Stimulated activated CD4-positive, alpha-beta T cell treated with anti-CD3 and anti-CD28 coated beads, TNF-alpha, amount 100 ng/mL, for 4 hours (primary cell): ENCODE results near the gene ARAP1.

ENCODE experiments used
- DNase-seq, 3 experiments: peaks; one replicate each; pipeline ENCODE4 v3.0.0-alpha.2; 2020; ENCODE audit warnings: low read depth in 3 of 3

The ARAP1 gene

DNA sequence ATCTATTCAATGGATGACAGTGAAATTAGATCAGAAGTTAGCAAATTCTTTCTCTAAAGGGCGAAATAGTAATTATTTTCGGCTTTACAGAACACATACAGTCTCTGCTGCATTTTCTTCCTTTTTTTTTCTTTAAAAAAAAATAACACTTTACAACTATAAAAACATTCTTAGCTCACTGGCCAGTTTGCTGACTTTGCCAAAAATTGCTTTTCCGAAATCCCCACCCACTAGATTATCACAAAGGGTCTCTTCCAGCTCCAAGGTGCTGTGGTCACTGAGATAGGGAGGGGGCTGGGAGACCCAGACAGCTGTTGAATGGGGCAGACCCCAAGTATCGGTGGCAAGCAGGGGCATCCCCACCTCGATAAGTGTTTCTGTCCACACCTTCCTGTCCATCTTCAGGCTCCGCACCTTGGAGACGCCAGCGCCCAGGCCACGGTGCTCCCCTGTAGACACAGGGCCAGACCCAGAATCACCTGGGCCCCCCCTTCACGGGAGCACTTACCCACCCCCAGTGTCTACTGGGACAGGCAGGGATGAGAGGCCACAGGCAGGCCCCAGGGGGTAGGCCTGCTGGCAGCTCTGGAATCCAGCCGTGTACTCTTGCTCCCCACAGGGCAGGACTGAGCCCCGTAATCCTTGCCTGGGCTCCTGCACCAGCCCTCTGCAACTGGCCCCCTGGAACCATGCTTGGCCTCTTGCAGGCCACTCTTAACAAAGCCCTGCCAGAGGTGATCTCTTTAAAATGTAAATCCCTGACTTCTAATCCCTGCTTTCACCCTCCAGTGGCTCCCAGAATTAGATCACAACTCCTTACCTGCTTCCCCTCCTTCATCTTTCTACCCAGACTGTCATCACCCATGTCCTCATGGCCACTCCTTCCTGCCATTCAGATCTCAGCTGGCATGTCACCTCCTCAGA, 46.5 kb downstream of the ARAP1 start:
- no peak for DNase-seq

DNA sequence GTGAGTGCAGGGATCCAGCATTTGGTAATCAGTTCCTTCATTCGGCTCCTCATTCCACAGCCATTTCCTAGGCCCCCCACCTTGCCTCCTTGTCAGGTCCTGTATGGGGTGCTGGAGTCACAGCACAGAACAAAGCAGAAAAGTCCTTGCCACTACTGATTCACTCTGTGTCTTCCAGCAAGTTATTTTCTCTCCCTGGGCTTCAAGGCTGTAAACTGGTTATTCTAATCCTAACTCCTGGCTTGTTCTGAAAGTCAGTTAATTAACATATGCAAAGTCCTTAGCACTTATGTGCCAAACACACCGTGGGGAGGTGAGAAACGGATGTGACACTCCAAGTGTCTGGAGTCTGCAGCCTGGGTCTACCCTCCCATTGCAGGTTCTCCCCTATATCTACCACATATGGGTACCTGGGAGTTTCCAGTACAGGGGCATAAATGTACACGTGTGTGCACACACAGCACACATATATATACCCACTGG, 47.4 kb downstream of the ARAP1 start:
- no peak for DNase-seq

DNA sequence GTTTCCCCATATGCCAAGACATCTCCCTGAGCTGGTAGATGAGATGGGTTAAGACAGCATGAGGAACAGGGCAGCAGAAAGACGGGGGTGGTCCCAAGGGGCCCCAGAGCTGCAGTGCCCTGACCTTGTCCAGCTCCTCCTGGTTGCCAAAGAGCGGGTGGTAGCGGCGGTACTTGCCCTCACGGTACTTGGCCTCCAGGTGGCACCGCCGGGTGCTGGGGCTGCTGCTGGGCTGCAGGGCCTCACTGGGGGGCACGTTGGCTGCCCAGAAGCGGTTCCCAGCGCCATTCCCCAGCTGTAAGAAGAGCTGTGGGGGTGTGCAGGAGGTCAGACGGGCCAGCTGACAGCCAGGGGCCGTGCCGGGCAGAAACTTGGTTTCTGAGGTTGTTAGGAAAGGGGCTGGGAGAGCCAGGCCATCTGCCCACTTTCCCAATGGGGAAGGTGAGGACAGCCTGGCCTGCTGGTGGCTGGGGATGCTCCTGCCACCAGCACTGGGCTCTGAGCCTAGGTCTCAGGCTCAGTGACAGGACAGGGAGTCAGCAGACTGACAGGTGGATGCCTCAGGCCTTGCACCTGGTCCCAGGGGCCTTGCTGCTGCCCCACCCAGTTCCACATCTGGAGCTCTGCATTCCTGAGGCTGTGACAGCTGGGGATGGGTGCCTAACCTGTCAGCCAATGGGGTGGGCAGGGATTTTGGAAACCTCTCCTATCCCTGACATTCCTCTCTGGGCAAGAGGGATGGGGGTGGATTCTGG, 48.0 kb downstream of the ARAP1 start:
- DNase-seq, result no peak

- DNase-seq, result no peak
Observed at GRCh38 chr11:72703267-72704008, 48.8 kb downstream of the ARAP1 start.

DNA sequence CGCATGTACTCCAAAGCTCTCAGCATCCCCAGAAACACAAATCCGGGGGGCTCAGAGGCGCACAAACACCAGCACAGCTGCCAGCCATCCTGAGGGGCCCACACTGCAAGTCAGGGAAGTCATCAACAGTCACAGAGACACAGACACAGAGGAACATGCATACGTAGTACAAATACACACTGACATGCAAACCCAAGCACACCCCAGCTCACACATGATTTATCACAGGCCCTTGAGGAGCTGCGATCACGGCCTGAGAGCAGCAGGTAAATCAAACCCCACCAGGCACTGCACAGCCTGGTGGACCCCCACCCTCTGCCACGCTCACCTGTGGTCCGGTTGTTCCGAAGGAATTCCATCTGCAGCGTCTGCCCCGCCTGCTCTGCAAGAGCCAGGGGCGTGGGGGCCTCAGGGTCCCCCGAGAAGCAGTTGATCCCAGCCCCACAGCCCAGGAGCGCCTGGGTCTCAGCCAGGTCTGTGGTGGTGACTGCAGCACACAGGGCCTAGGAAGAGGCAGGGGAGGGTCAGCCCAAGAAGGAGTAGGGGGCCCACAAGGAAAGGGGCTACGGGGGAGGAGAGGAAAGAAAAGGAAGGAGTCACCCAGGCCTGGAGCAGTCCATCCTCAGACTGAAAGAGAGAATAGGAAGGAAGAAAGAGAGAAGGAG, 49.5 kb downstream of the ARAP1 start:
- no peak for DNase-seq

GRCh38 chr11:72702096-72702495, 50.1 kb downstream of the ARAP1 start:
- no peak for DNase-seq

- DNase-seq, result no peak
Observed at GRCh38 chr11:72701466-72701865, 50.7 kb downstream of the ARAP1 start.

DNA sequence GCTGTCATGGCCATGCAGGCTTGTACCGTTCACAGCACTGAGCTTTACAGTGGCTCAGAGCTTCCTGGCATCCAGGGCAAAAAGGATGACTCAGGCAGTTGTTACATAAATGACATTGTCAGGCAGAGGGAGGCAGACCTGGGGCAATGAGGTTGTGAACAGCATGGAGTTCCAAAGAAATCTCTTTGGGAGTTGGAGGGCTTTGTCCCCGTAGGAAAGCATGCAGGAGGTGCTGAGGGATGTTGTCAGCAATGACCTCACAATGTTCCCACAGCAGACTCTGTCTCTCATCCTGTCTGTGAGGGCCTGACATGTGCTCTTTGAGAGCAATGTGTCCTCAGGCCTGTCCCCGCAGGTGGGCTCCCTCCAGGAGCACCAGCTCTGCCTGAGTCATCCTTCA, 52.1 kb downstream of the ARAP1 start:
- DNase-seq, result no peak

GRCh38 chr11:72697814-72698213, 54.4 kb downstream of the ARAP1 start:
- no peak for DNase-seq

GRCh38 chr11:72696866-72697700, 55.1 kb downstream of the ARAP1 start:
- no peak for DNase-seq

GRCh38 chr11:72695354-72695753, 56.9 kb downstream of the ARAP1 start:
- no peak for DNase-seq

- no peak for DNase-seq
Observed at GRCh38 chr11:72693271-72693968, 58.8 kb downstream of the ARAP1 start.

DNA sequence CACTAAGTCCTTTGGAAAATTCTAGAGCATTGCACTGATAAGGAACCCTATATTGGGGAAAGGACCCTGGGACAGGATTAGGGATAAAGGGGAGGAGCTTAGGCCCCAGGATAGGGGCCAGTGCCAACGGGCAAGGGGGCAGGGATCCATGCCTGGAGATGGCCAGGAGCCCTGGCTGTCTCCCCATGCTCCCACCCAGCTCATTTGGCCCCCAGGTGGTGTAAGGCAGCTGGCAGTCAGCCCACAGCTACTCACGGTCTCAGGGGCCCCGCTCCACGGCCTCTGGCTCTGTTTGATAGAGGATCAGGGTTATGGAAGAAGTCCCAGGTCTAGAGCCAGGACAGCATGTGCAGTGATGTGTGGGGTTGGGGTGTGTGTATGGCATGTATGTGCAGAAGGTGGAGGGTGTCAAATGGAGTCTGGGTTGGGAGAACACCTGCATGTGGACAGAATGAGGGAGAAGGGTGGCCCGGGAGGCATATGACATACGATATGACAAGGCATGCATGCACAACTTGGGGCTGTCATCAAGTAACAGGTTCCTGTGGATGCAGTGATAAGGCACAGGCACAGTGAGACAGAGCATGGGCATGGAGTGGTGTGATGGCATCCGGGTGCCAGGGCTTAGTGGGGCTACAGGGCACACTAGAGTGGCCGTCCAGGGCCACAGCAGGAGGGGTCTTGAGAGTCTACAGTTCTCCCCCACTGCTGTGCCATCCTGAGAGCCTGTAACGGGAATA, 59.5 kb downstream of the ARAP1 start:
- no peak for DNase-seq

- no peak for DNase-seq
Observed at GRCh38 chr11:72690166-72690565, 62.0 kb downstream of the ARAP1 start.

- no peak for DNase-seq
Observed at GRCh38 chr11:72688929-72689328, 63.3 kb downstream of the ARAP1 start.

- no peak for DNase-seq
Observed at GRCh38 chr11:72688486-72688885, 63.7 kb downstream of the ARAP1 start.

DNA sequence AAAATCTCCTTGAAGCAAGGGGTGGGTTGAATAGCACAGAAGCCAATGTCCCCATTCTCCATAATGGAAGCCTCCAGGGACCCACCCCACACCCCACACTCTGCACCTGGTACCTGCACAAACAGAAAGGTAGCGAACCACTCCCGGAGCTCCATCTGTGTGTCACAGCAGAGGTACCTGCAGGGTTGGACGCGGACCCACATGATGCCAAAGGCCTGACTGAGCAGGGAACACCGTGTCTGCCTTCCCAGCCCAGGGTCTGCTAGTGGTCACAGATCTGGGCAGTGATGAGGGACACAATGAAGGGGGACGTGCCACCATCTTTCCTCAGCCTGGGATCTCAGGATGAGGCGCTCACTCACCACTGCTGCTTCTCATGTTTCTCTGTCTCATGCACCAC, 64.9 kb downstream of the ARAP1 start:
- DNase-seq, result no peak

- DNase-seq, result no peak
Observed at GRCh38 chr11:72686639-72687220, 65.5 kb downstream of the ARAP1 start.
